ENCODE results near the gene MC2R.

Gene MC2R

DNA sequence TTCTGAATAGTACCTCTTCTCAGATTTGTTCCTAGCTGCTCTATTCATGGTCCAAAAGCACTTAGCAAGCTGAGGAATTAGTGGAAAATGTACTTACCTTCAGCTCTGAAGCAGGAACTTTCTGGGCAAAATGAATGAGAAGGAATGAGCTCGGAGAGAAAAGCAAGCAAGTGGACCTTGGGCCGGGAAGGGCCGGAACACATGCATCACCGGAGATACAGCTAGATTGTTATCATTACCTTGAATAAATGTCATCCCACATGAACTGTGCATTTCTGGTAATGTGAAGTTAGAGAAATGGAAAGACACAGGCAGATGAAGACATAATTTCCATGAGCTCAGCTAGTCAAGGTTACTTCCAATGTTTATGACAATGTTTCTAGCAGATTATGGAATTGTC lies at the start of gene MC2R:
TSS of gene MC2R (minus strand) at position 146 of the 400 bp plus-strand sequence. CDS start 30,018 bp downstream, outside the sequence.
- no peak for DNase-seq

GRCh38 chr18:13945811-13946210 lies 30.5 kb upstream of the MC2R start:
- DNase-seq, result no peak

DNA sequence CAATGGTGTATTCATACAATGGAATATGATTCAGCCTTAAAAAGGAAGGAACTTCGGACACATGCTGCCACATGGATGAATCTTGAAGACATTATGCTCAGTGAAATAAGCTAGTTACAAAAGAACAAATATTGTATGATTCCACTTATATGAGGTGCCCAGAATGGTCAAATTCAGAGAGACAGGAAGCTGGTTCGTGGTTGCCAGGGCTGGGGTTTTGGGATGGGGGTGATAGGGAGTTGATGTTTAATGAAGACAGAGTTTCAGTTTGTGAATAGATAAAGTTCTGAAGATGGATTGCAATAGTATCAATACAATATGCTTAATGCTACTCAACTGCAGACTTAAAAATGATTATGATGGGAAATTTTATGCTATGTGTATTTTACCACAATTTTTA lies 28.0 kb upstream of the MC2R start:
- no peak for DNase-seq

GRCh38 chr18:13940326-13940725 lies 25.0 kb upstream of the MC2R start:
- DNase-seq, result no peak

DNA sequence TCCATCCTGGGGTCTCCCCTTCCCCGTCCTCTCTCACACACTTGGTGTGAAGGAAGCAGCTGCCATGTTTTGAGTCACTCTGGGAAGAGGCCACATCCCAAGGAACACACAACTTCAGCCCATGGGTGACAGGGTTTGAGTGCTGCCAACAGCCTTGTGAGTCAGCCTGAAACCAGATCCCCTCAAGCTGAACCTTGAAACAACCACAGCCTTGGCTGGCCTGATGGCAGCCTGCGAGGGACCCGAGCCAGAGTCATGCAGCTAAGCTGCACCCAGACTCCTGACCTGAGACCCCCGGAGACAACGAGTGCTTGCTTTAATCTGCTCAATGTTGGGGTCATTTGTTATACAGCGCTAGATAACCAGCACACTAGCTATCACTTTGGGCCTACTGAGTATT lies 19.3 kb upstream of the MC2R start:
- no peak for DNase-seq

GRCh38 chr18:13934058-13934457 lies 18.7 kb upstream of the MC2R start:
- DNase-seq, result no peak

DNA sequence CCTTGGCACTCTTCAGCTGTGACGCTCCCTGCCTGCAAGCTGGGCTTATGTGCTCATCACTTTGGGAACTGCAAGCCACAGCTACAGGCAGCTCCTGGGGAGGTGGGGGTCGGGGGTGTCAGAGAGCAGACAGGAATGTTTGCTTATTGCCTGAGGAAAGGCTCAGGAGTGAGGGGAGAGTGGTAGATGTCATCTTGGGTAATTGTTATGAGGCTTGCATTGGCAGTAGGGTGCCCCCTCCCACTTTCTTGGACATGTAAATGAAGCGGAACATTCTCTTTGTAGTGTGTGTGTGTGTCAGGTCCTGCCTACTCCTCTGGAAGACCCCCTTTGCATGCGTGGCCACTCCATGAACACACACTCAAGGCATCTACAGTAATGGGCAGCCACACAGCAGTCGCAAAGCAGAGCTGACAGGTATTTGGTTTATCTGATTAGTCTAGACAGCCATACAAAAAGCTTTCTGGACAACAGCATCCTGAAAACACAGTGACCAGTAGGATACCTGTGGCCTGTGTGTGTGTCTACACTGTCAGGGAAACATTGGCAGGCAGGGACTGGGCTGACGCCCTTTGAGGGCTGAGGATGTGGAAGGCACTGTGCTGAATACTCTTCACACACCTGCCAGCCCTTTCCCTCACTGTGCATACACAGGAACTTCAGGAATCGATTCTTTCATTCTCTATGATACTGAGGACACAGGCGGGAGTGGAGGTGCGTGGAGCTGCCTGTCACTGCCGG lies 17.1 kb upstream of the MC2R start:
- no peak for DNase-seq

DNA sequence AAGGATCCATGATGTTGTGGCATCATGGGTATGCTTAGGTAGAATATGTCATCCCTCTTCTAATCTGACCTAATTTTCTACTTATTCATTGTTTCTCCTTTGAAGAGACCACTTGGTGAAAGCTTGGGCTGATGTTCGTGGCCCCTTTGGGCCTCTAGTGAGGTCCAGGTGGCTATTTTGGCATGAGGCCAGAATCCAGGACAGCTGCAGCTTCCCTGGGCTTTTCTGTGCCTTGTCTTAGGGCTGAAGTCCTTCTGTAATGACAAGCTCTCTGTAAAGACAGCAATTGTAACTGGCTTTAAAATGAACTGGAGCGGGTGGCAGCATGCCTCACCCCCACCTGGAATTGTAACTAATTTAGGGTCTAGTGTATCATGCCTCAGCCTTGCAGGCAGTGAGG lies 15.6 kb upstream of the MC2R start:
- DNase-seq, result no peak

DNA sequence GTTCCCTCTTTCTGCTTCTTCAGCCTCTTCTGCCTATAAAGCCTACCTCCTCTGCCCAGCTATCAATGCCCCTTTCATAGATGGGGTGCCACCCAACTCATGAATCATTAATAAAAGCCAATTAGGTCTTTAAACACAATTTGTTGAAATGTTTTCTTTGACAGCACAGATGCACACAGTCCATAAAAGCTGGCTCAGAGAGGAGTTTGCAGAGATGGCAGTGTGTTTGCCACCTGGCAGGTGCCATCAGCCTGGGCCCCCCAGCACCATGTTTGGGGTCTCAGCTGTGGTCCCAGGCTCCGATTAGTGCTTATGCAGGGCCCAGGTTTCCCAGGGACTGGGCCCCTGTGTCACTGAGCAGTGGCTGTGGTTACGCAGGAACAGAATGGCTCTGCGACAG lies 7.9 kb upstream of the MC2R start:
- DNase-seq, result no peak

DNA sequence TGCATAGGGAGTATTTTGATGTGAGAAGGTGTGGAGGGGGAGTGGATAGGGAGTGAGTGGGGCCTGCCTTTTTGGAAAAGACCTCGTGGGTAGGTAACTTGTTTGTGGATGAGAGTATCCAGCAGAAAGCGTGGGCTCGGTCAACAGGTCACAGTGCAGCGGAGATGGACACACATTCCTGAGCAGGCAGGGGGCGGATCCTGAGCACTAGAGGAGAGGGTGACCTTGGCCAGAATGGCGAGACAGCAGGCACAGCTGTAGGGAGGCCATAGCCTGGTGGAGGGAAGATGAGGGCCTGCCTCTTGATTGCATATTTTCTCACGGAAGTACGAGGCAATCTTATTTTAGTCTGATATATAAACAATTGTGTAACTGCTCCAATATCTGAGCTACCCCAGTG lies 3.6 kb upstream of the MC2R start:
- DNase-seq, result no peak

DNA sequence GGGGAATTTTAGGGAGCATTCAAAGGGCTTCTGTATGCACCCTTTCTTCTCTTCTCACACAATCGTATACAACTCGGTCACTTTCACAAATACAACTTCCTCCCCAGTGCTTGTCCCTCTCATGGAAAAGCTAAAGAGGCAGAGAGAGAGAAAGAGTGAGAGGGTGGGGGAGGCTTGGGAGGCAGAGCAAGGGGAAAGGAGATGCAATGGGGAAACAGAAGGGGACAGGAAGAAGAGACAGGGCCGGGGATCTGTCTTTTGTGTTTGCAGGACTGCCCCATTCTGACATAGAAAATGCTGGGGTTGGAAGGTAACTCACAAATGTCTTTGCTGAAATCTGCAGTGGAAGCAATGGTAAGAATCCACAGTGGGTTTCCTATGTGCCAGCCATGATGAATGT lies 2.1 kb upstream of the MC2R start:
- DNase-seq, result no peak

DNA sequence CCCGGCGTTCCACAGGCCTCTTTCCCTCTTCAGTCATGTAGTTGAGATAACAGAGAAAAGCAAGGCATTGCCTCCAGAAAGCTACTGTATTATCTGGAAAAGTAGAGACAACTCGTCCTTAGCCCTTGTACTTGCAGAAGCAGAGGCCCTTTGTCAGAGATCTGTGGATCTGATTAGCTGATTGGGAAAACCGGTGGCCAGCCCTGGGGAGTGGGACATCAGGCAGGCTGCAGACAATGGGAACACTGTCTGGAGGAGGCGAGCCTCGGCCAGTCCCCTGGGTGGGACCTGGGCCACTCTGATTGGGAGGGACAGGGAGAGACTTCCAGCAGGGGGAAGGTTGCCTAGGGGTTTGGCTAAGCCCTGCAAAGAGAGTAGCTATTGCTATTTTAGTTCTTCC lies 1.2 kb upstream of the MC2R start:
- peak; percentile 94 for DNase-seq

DNA sequence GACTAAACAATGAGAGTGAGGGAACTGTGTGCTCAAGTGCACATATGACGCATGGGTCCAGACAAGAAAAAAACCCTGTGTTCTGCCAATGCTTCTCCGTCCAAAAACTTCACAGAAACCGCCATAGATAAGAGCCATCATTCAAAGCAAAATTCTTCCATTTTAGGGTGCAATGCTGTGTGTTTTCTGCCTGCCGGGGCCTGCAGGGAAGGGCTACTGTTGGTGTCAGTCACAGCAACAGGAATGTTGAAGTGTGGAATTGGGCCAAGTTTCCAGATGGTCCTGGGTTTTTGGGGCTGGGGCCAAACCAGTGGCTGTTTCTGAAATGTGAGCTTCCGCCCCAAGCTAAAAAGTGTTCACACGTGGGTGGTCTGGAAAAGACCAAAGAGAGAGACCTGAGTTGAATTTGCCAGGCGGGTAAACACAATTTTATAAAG lies 677 bp upstream of the MC2R start:
- no peak for DNase-seq

DNA sequence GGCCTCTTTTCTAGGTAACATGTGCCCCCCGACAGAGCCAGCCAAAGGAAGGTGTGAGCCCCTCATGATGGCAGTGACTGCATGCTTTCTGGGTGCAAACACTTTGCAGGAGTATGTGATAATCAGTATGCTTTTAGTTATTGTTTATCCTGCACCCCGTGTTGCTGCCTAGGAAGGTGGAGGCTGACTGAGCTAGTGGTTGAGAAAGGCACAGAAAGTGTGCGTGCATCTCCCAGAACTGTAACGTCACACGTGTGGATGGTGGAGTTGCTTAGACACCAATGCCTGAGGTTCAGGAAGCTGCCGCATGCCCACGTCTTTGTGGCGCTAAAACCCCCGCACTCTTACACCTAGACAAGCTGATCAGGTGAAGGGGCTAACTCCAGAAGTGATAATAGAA lies 580 bp downstream of the MC2R start:
- DNase-seq, result no peak

DNA sequence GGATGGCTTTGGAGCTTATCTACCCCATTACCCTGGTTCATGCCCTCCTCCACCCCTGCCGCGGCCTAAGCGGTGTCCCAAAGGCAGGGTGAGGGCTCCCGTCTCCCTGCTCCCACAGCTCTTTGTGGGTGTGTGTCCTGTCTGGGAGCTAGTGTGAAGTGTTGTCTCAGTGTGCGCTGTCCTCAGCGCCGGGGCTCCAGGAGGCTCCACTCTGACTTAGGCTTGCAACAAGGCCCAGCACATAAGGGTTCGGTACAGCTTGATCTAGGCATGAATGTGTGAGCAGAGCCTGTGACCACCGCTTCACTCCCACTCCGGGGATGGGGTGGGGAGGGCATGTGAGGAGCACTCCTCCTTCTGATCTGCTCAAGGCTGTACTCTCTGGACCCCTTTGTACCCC lies 1.2 kb downstream of the MC2R start:
- no peak for DNase-seq

DNA sequence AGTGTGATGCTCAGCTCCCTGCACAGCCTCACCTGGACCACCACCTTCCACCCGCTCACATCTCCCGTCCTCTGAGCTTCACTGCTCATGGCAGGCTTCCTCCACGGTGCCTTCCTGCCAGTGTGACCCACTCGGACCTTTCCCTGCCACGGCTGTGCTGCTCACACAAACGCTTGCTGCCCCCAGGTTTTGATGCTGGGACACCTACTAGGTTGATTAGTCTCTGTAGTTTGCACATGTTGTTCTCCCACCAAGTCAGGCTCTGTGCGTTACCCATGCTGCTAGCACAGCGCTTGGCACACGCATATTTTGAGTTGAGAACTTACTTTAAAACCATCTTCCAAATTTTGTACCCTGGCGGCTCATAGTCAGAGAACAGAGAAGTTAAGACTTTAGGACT lies 2.1 kb downstream of the MC2R start:
- no peak for DNase-seq

- no peak for DNase-seq
Observed at GRCh38 chr18:13912601-13913000, 2.7 kb downstream of the MC2R start.

DNA sequence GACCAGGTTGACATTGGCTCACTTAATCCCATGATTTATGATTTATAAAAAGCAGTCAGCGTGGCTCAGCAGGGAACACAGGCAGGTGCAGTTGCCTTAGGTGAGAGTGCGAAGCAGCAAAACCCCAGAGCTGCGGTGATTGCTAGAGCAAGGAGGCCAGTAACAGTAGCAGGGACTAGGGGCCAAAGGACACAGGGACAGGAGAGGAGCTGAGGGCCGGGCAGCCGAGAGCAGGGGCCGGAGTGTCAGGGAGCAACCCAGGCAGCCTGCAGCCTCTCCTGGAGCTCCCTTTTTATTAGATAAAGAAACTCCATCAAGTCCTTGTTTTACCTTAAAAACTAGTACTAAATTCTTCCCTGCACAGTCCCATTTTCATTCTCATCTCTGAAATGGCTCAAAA lies 4.3 kb downstream of the MC2R start:
- DNase-seq, result no peak

- no peak for DNase-seq
Observed at GRCh38 chr18:13910501-13910900, 4.8 kb downstream of the MC2R start.

DNA sequence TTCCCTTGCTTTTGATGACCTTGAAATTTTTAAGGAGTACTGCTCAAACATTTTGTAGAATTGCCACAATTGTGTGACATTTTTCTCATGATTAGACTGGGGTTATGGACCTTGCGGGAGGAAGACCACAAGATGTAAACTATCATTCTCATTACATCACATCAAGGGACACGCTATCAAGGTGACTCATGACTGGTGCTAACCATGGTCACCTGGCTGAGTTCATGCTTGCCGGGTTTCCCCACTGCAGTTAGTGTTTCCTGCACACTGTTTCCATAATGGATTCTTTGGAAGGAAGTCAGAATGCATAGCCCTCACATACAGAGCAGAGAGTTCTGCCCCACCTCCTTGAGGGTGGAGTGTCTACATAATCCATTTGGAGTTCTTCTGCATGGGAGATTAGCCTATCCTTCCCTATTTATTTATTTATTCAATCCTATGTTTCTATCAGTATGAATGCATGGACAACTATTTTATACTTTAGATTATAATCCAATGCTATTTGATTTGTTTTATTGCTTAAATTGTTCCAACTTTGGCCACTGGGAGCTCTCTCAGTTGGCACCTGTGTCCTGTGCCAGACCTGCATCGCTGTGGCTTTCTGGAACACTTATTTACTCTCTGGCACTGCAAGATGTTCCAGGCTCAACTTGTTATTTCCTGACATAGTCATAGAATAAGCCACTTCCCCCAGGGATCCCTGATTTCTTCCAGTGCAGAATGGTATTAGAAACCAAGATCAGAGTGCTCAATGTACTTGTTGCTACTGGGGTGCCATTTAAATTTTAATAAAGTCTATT lies 6.0 kb downstream of the MC2R start:
- no peak for DNase-seq

DNA sequence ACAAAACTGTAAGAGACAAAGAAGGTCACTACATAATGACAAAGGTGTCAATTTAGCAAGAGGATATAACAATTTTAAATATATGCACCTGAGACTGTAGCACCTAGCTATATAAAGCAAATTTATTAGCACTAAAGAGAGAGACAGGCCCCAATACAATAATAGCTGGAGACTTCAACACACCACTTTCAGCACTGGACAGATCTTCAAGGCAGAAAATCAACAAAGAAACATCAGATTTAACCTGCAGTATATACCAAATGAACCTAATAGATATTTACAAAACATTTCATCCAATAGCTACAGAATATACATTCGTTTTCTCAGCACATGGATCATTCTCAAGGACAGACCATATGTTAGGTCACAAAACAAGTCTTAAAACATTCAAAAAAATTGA lies 14.7 kb downstream of the MC2R start:
- DNase-seq, result no peak

DNA sequence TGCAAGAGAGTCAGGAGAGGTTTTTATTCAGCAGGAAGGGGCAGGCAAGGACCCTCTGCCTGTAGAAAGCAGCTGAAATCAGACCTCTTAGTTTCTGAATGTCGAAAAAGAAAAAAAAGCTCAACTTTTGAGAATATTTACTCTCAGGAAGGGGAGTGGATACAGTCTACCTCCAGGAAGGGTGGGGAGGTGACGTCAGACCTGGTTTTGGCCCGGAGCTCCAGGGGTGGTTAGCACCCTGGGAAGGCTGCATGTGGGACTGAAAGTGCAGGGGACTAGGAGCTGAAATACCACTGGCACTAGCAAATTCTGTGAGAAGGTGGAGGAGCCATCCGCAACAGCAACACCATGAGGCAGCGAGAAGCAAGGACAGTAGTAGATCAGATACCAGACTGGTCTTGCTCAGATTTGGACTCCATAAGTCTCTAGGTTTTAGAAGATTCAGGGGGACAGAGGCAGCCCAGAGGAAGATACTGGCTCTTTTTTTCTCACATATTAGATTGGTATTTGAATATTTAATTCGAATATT lies 19.8 kb downstream of the MC2R start:
- no peak for DNase-seq

- no peak for DNase-seq
Observed at GRCh38 chr18:13894531-13894930, 20.8 kb downstream of the MC2R start.

DNA sequence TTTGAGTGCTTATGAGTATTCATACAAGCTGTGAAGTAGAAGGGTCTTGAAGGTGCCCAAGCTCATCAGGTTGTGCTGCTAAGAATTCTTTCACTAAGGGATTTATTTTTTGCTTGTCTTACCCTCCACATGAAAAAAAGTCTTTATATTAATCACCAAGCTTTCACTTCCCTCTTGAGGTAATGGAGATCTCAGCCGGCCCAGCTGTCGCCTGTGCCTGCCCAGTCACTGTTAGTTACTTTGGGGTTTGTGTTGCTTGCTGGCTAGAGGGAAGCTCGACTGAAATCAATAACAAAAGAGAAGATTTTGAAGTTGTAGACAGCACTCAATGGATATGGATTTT lies 21.9 kb downstream of the MC2R start:
- no peak for DNase-seq

All from islet precursor cell (in vitro differentiated cells).